SK-N-MC (cell line): Measurements from ENCODE around the gene PTPRO.

ENCODE experiments used
- DNase-seq: peaks from one replicate; pipeline ENCODE4 v3.0.0-alpha.2; 2011; ENCODE audit warnings: low read depth, low spot score
- H3K27ac ChIP-seq: fragments of 200-600 bp; sonication (generic); 2 replicates; pipeline ENCODE4 v1.5.1; 2016; ENCODE audit warnings: mixed run types
- H3K36me3 ChIP-seq: fragments of 200-600 bp; sonication (generic); 2 replicates; pipeline ENCODE4 v1.6.1; 2017; ENCODE audit warnings: antibody characterized with exemption, low read length, mixed read lengths; ENCODE audit not compliant: insufficient read depth
- H3K4me3 ChIP-seq: fragments of 200-600 bp; sonication (generic); 2 replicates; pipeline ENCODE4 v1.5.1; 2016
- H3K9ac ChIP-seq: fragments of 200-600 bp; sonication (generic); 2 replicates; pipeline ENCODE4 v1.8.0; 2017; ENCODE audit warnings: mixed run types, mixed read lengths; ENCODE audit not compliant: insufficient read length
- H3K9me3 ChIP-seq: fragments of 200-600 bp; sonication (generic); 2 replicates; pipeline ENCODE4 v1.6.1; 2017; ENCODE audit warnings: low read depth, mild to moderate bottlenecking, antibody characterized with exemption, low read length, moderate library complexity, mixed read lengths
- EZH2 ChIP-seq: fragments of 200-600 bp; sonication (generic); IDR thresholded peaks from one replicate; pipeline ENCODE4 v1.6.1; 2017; ENCODE audit warnings: antibody characterized with exemption
- FOXP2 ChIP-seq: optimal IDR thresholded peaks from 2 replicates; pipeline ENCODE3; 2011; ENCODE audit warnings: mild to moderate bottlenecking, moderate library complexity; ENCODE audit not compliant: insufficient read depth; ENCODE audit errors: extremely low read length, control extremely low read depth
- POLR2AphosphoS5 ChIP-seq: IDR thresholded peaks from 2 replicates; pipeline ENCODE4 v1.6.1; 2012; ENCODE audit warnings: mild to moderate bottlenecking, low read depth, low read length, borderline replicate concordance

The PTPRO gene

DNA sequence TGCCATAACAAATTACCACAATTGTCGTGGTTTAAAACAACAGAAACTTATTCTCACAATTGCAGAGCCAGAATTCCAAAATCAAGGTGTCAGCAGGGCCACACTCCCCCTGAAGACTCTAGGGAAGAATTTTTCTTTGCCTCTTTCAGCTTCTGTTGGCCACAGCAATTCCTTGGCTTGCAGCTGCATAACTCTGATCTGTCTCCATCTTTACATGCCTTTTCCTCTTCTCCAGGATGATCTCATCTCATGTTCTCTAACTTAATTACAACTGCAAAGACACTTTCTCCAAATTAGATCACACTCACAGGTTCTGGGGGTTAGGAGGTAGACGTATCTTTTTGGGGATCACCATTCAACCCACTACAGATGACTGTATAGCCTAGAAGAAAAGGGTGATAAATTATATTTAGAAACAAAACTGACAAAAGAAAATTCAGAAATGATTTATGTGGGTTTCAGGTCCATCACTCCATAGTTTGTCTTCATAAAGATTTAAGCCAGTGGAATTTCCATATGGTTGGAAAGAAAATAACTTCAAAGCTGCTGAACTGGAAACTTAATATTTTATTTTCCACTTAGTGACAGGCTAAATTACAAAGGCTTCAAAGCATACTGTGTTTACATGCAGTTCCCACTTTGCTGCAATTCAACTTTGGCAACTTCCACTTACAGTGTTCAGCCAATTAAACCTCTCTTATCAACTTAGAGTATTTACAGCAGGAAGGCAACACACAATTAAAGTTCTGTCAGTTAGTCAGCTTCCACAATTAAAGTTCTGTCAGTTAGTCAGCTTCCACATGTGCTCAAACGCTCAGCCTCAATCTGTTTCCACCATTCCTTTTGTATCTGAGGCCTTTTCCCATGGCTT is 253.6 kb downstream of the PTPRO start:
- Histone ChIP-seq H3K4me3 (no peak overlapping the region), H3K9me3 (no peaks in the 10 kb centered on the region), H3K9ac (no peak overlapping the region), H3K27ac (no peak overlapping the region), H3K36me3 (no peaks in the 10 kb centered on the region)
- no peak for TF ChIP-seq FOXP2
- TF ChIP-seq EZH2: no peak
- no peak for TF ChIP-seq POLR2AphosphoS5
- DNase-seq: no peak

DNA sequence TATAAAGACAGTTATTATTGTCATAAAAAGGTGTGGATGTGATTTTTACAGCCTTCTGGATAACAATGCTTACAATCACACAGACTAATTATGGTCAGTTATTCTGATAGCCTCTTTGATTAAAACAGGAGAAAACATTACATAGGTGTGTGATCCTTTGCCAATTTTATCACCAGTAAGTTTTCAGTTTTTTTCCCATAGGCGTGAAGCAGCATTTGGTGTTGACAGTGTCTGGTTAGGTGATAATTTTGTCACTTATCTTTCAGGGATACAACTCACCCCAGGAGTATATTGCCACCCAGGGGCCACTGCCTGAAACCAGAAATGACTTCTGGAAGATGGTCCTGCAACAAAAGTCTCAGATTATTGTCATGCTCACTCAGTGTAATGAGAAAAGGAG is 258.1 kb downstream of the PTPRO start:
- Histone ChIP-seq H3K27ac (no peak overlapping the region), H3K9ac (no peak overlapping the region), H3K9me3 (no peaks in the 10 kb centered on the region), H3K4me3 (no peak overlapping the region), H3K36me3 (no peaks in the 10 kb centered on the region)
- DNase-seq: no peak
- TF ChIP-seq EZH2 (no peak), FOXP2 (no peak), POLR2AphosphoS5 (no peak)

DNA sequence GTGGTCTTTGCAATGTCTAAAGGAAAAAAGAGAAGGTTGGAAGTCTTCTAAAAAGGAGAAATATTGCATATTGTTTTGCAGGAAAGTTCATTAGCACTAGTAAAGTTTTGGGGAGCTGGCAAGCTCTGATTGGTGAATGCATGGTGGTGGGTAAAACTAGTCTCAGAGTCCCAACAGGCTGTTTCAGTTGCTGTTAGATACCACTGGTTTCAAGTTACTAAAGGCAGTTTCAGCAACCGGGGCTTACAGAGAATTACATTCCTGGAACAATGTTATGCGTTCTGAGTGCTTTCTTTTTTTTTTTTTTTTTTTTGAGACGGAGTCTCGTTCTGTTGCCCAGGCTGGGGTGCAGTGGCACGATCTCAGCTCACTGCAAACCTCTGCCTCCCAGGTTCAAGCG is 258.7 kb downstream of the PTPRO start:
- Histone ChIP-seq H3K27ac (no peak overlapping the region), H3K9me3 (no peaks in the 10 kb centered on the region), H3K36me3 (no peaks in the 10 kb centered on the region), H3K4me3 (no peak overlapping the region), H3K9ac (no peak overlapping the region)
- no peak for TF ChIP-seq EZH2
- TF ChIP-seq POLR2AphosphoS5: no peak
- no peak for DNase-seq

DNA sequence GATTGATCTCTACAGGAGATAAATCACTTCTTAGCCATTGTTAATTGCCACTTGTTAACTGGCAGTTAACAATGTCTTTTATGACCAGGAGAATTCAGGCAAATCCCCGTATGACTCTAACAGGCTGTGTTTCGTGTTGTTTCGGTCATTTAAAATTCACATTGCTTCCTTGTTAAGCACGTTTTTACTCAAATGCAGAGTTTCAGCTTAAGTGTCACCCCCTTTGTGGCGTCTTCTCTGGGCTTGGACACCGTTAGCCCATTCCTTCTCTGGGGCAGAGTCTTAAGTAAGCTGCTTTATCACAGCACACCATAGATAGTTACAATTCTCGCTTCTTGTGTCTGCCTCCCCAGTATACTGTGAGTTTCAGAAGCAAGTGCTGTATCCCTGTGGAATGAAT is 261.5 kb downstream of the PTPRO start:
- Histone ChIP-seq H3K9me3 (no peaks in the 10 kb centered on the region), H3K36me3 (no peaks in the 10 kb centered on the region)
- DNase-seq: no peak

DNA sequence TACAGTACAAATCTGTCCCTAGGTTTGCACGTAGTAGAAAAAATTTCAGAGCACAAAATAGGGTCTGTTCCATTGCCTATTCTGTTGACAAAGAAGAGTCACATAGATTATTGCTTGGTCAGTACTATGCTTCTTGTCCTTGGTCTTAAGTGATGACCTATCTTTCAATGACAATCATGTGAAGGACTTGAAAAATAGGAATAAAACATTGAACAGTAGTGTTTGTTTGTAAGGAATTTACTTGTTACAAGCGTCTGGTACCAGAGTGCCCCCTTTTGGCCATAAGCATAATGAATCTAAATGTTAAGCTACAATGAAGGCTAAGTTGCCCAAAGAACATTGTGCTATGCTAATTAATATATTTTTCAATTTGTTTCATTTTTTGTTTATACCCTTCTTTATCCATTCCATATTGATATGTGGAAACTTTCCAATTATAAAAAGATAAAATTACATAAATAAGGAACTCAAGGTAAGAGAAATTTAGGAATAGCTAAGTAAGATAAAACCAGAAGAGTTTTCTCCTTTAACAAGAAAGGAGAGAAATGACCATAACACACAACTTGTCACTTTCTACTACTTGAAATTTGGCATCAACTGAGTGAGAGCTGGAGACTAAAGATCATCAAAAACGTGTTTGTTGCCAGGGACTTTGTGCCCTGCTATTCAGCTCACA is 262.2 kb downstream of the PTPRO start:
- TF ChIP-seq EZH2 (no peak), FOXP2 (no peak), POLR2AphosphoS5 (no peak)
- Histone ChIP-seq H3K9me3 (no peaks in the 10 kb centered on the region), H3K4me3 (no peak overlapping the region), H3K9ac (no peak overlapping the region), H3K36me3 (no peaks in the 10 kb centered on the region), H3K27ac (no peak overlapping the region)
- DNase-seq: peak; percentile 51

More for the DNA sequence above, 261.5 kb downstream of the PTPRO start:
- Histone ChIP-seq H3K27ac (no peak overlapping the region), H3K4me3 (no peak overlapping the region), H3K9ac (no peak overlapping the region)
- no peak for TF ChIP-seq FOXP2
- TF ChIP-seq EZH2: no peak
- TF ChIP-seq POLR2AphosphoS5: no peak

DNA sequence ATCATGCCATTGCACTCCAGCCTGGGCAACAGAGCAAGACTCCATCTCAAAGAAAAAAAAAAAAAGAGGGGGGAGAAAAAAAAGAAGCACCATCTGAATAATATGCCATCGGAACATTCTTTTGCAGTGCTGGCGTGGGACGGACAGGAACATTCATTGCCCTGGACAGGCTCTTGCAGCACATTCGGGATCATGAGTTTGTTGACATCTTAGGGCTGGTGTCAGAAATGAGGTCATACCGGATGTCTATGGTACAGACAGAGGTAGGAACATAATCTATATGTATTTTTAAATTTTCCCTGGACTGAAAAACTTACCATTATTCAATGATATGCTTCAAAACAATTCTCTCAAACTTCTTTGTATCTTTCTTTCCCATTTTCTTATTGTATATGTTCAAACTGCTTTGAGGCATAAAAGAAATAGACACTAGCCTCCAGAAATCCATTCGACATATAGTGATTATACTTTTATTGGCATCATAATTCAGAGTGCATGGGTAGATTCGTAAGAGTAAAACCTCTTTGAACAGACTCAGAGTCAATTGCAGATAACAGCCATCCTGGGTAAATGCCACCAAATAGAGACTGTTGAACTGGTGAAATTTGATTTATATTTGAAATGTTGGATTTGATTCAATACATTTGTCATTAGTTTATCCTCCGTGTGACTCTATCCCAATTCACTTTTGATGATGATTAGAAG is 267.2 kb downstream of the PTPRO start:
- no peak overlapping the region for H3K9ac ChIP-seq
- H3K9me3 ChIP-seq: no peaks in the 10 kb centered on the region
- TF ChIP-seq POLR2AphosphoS5: no peak
- no peak for TF ChIP-seq EZH2
- no peak for TF ChIP-seq FOXP2
- H3K36me3 ChIP-seq: no peaks in the 10 kb centered on the region
- no peak overlapping the region for H3K4me3 ChIP-seq
- no peak for DNase-seq
- H3K27ac ChIP-seq: no peak overlapping the region

DNA sequence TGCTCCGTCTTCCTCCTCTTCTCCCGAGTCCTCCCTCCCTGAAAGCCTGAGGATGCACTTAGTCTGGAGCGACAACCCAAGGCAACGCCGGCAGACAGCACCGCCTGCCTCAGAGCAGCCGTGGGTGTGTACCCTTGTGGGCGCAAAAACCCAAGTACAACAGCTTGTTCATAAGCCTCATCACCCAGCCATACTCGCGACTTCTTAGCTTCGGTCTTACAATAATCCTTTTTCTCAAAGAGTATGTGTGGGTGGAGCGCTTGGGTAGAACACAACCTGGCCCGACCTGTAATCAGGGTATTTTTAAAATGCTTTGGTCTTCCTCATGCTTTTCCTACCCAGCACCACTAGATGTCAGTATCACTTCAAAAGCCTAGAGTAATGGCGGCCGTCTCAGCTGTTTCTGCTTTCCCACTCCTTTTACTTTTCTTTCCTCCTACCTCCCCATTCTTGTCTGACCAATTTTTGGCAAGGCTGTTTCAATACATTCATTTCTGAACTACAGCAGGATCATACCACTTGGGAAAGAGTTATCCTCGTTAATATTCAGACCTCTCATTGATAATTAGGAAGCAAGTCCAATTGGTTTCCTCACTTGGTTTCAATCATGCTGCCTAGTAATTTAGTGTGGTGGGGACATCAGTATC is 268.0 kb downstream of the PTPRO start:
- Histone ChIP-seq H3K9ac (peak overlapping the region; percentile 43), H3K4me3 (peak overlapping the region; percentile 67), H3K27ac (no peak overlapping the region), H3K36me3 (no peaks in the 10 kb centered on the region), H3K9me3 (no peaks in the 10 kb centered on the region)
- no peak for TF ChIP-seq EZH2
- TF ChIP-seq FOXP2: no peak
- TF ChIP-seq POLR2AphosphoS5: no peak
- DNase-seq: peak; percentile 22

DNA sequence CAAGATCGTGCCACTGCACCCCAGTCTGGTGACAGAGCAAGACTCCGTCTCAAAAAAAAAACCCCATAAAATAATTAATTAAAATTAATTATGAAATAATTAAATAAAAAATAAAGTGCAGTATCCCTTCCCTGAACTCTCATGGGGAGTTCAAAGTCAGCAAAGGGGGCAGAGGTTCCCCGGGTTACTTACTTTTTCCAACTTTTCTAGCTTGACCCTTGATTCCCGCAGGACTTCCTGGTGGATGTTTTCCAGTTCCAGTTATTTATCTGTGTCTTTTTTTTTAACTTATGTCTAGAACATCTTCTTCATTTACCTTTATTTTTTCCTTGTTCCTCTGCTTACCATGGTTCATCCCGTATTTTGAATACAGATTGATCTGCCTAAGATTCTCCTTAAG is 269.5 kb downstream of the PTPRO start:
- DNase-seq: no peak
- Histone ChIP-seq H3K4me3 (no peak overlapping the region), H3K36me3 (no peaks in the 10 kb centered on the region), H3K9ac (no peak overlapping the region), H3K9me3 (no peaks in the 10 kb centered on the region), H3K27ac (no peak overlapping the region)
- no peak for TF ChIP-seq EZH2
- no peak for TF ChIP-seq POLR2AphosphoS5
- no peak for TF ChIP-seq FOXP2
